ENCODE results near the gene DARS1.
A peak's percentile ranks its signal among the peaks of the same experiment; 100 is the strongest.

The DARS1 gene

DNA sequence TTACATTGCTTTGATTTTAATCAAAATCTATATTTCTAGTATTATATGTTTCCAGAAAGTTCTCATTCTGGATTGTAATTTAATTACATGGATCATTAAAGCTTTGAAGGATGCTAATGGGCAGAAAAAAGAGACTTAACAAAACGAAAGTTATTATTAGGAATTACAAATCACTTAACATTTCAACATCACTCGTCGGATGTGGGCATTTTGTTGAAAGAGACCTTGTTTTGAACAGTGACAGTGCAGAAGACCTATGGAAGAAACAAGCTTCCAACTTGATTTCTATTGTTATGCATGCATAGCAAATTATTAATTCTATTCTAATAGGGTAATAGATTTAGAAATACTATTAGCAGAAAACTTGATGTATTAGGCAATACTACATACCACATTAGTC, 31.4 kb upstream of the DARS1 start:
- Histone ChIP-seq H3K14ac (ENCODE audit: low read length) (no peak overlapping the region), H3K27me3 (ENCODE audit: control insufficient read depth in 3 of 3, insufficient read depth in 3 of 3, low read depth in 1 of 3, low read length in 3 of 3) (no peaks in the 10 kb centered on the region)
- no peak for DNase-seq (ENCODE audit: low spot score)

GRCh38 chr2:136016427-136016826, 31.0 kb upstream of the DARS1 start:
- Histone ChIP-seq H3K4me1 (ENCODE audit: control insufficient read depth in 2 of 2, insufficient read depth in 1 of 2, low read depth in 1 of 2, low read length in 2 of 2) (peaks cover 20 to 25% of the 10 kb centered on the region in 2 donors), H3K9me3 (replicated peaks in 1 of 2; ENCODE audit: control insufficient read depth in 2 of 2, insufficient read depth in 1 of 2, low read depth in 1 of 2, low read length in 2 of 2) (no peaks in the 10 kb centered on the region), H2AK5ac (ENCODE audit: low read depth, low read length) (no peak overlapping the region), H3K4me3 (ENCODE audit: low read length in 2 of 2) (no peak overlapping the region), H4K8ac (ENCODE audit: low read depth, low read length) (no peak overlapping the region), H2BK120ac (ENCODE audit: low read depth, low read length) (no peak overlapping the region), H3K27me3 (ENCODE audit: control insufficient read depth in 3 of 3, insufficient read depth in 3 of 3, low read depth in 1 of 3, low read length in 3 of 3) (no peaks in the 10 kb centered on the region), H2BK5ac (ENCODE audit: low read length) (no peak overlapping the region), H3K18ac (ENCODE audit: low read length) (no peak overlapping the region), H3K36me3 (replicated peaks in 1 of 2; ENCODE audit: control insufficient read depth in 2 of 2, insufficient read depth in 2 of 2, low read length in 2 of 2) (no peaks in the 10 kb centered on the region), H2BK15ac (ENCODE audit: low read length) (no peak overlapping the region), H3K9ac (ENCODE audit: low read depth, low read length, poor library complexity) (no peak overlapping the region), H3K4me2 (ENCODE audit: insufficient read depth, low read length, poor library complexity, severe bottlenecking) (no peak overlapping the region), H2BK12ac (ENCODE audit: low read length) (no peak overlapping the region), H3K27ac (replicated peaks; ENCODE audit: low read length) (no peak overlapping the region), H3K23ac (ENCODE audit: low read depth, low read length, poor library complexity) (no peak overlapping the region), H3K14ac (ENCODE audit: low read length) (no peak overlapping the region), H4K91ac (ENCODE audit: low read depth, low read length, poor library complexity) (no peak overlapping the region), H2AFZ (ENCODE audit: low read length) (no peak overlapping the region), H3K4ac (ENCODE audit: low read length) (no peak overlapping the region), H3K79me1 (ENCODE audit: low read depth, low read length) (no peaks in the 10 kb centered on the region)
- WGBS, 2 donors (ENCODE audit: extremely low coverage in 2 of 2, insufficient read length in 2 of 2, insufficient replicate concordance in 1 of 2), result no CpG with 5 or more reads among the region's 2 CpGs
- DNase-seq (ENCODE audit: low spot score), result no peak

More for the DNA sequence above, 31.4 kb upstream of the DARS1 start:
- H3K36me3 ChIP-seq (replicated peaks in 1 of 2; ENCODE audit: control insufficient read depth in 2 of 2, insufficient read depth in 2 of 2, low read length in 2 of 2), result no peaks in the 10 kb centered on the region
- no peak overlapping the region for H3K23ac ChIP-seq (ENCODE audit: low read depth, low read length, poor library complexity)
- H3K4me1 ChIP-seq (ENCODE audit: control insufficient read depth in 2 of 2, insufficient read depth in 1 of 2, low read depth in 1 of 2, low read length in 2 of 2), result peaks cover 20 to 28% of the 10 kb centered on the region in 2 donors
- H2BK15ac ChIP-seq (ENCODE audit: low read length), result no peak overlapping the region
- H2BK120ac ChIP-seq (ENCODE audit: low read depth, low read length), result no peak overlapping the region
- H3K79me1 ChIP-seq (ENCODE audit: low read depth, low read length), result no peaks in the 10 kb centered on the region
- H2AFZ ChIP-seq (ENCODE audit: low read length), result no peak overlapping the region
- no peak overlapping the region for H2BK5ac ChIP-seq (ENCODE audit: low read length)
- WGBS, 2 donors (ENCODE audit: extremely low coverage in 2 of 2, insufficient read length in 2 of 2, insufficient replicate concordance in 1 of 2), result no CpG with 5 or more reads among the region's 3 CpGs
- no peak overlapping the region for H3K4me3 ChIP-seq (ENCODE audit: low read length in 2 of 2)
- no peak overlapping the region for H3K4me2 ChIP-seq (ENCODE audit: insufficient read depth, low read length, poor library complexity, severe bottlenecking)
- no peak overlapping the region for H4K91ac ChIP-seq (ENCODE audit: low read depth, low read length, poor library complexity)
- no peak overlapping the region for H3K18ac ChIP-seq (ENCODE audit: low read length)
- no peak overlapping the region for H3K9ac ChIP-seq (ENCODE audit: low read depth, low read length, poor library complexity)
- H3K9me3 ChIP-seq (replicated peaks in 1 of 2; ENCODE audit: control insufficient read depth in 2 of 2, insufficient read depth in 1 of 2, low read depth in 1 of 2, low read length in 2 of 2), result no peaks in the 10 kb centered on the region
- H2AK5ac ChIP-seq (ENCODE audit: low read depth, low read length), result no peak overlapping the region
- H4K8ac ChIP-seq (ENCODE audit: low read depth, low read length), result no peak overlapping the region
- no peak overlapping the region for H2BK12ac ChIP-seq (ENCODE audit: low read length)
- H3K27ac ChIP-seq (replicated peaks; ENCODE audit: low read length), result no peak overlapping the region
- no peak overlapping the region for H3K4ac ChIP-seq (ENCODE audit: low read length)

DNA sequence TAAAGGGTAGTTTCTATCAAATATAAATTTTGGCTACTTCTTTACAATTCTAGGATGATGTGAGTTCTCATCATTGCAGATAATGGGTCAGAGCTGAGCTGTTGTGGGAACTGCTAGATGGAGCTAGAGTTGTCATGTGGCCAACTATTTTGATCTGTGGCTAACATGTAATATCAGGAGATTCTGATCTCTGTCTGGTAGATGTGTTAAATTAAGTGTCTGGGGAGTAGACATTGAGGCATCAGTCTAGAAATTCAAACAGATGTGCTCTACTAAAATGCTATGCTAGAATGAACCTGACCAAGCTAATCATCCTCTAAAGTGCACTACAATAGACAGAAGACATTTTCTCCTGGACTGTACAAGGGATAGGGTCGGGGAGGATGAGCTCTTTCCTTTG, 30.3 kb upstream of the DARS1 start:
- H3K79me1 ChIP-seq (ENCODE audit: low read depth, low read length), result no peaks in the 10 kb centered on the region
- H3K4me2 ChIP-seq (ENCODE audit: insufficient read depth, low read length, poor library complexity, severe bottlenecking), result no peak overlapping the region
- H3K18ac ChIP-seq (ENCODE audit: low read length), result no peak overlapping the region
- no peak overlapping the region for H3K9ac ChIP-seq (ENCODE audit: low read depth, low read length, poor library complexity)
- H3K4me3 ChIP-seq (ENCODE audit: low read length in 2 of 2), result no peak overlapping the region
- H4K8ac ChIP-seq (ENCODE audit: low read depth, low read length), result no peak overlapping the region
- no peak overlapping the region for H2BK15ac ChIP-seq (ENCODE audit: low read length)
- H2BK5ac ChIP-seq (ENCODE audit: low read length), result no peak overlapping the region
- H3K27ac ChIP-seq (replicated peaks; ENCODE audit: low read length), result no peak overlapping the region
- no peak overlapping the region for H2AFZ ChIP-seq (ENCODE audit: low read length)
- no peak for DNase-seq (ENCODE audit: low spot score)
- H3K4ac ChIP-seq (ENCODE audit: low read length), result no peak overlapping the region
- H3K4me1 ChIP-seq (ENCODE audit: control insufficient read depth in 2 of 2, insufficient read depth in 1 of 2, low read depth in 1 of 2, low read length in 2 of 2), result peaks cover 14 to 18% of the 10 kb centered on the region in 2 donors
- no peaks in the 10 kb centered on the region for H3K27me3 ChIP-seq (ENCODE audit: control insufficient read depth in 3 of 3, insufficient read depth in 3 of 3, low read depth in 1 of 3, low read length in 3 of 3)
- H3K9me3 ChIP-seq (replicated peaks in 1 of 2; ENCODE audit: control insufficient read depth in 2 of 2, insufficient read depth in 1 of 2, low read depth in 1 of 2, low read length in 2 of 2), result no peaks in the 10 kb centered on the region
- H3K14ac ChIP-seq (ENCODE audit: low read length), result no peak overlapping the region
- whole genome bisulfite sequencing, 2 donors (ENCODE audit: extremely low coverage in 2 of 2, insufficient read length in 2 of 2, insufficient replicate concordance in 1 of 2), result no CpG with 5 or more reads among the region's 1 CpG
- no peak overlapping the region for H3K23ac ChIP-seq (ENCODE audit: low read depth, low read length, poor library complexity)
- H3K36me3 ChIP-seq (replicated peaks in 1 of 2; ENCODE audit: control insufficient read depth in 2 of 2, insufficient read depth in 2 of 2, low read length in 2 of 2), result no peaks in the 10 kb centered on the region
- no peak overlapping the region for H4K91ac ChIP-seq (ENCODE audit: low read depth, low read length, poor library complexity)
- H2BK12ac ChIP-seq (ENCODE audit: low read length), result no peak overlapping the region
- no peak overlapping the region for H2AK5ac ChIP-seq (ENCODE audit: low read depth, low read length)
- H2BK120ac ChIP-seq (ENCODE audit: low read depth, low read length), result no peak overlapping the region

GRCh38 chr2:136014411-136014810, 29.0 kb upstream of the DARS1 start:
- no peaks in the 10 kb centered on the region for H3K27me3 ChIP-seq (ENCODE audit: control insufficient read depth in 3 of 3, insufficient read depth in 3 of 3, low read depth in 1 of 3, low read length in 3 of 3)
- H2BK12ac ChIP-seq (ENCODE audit: low read length), result no peak overlapping the region
- no peak overlapping the region for H3K4ac ChIP-seq (ENCODE audit: low read length)
- H2BK120ac ChIP-seq (ENCODE audit: low read depth, low read length), result no peak overlapping the region
- no peak overlapping the region for H4K8ac ChIP-seq (ENCODE audit: low read depth, low read length)
- H3K4me2 ChIP-seq (ENCODE audit: insufficient read depth, low read length, poor library complexity, severe bottlenecking), result no peak overlapping the region
- H2AK5ac ChIP-seq (ENCODE audit: low read depth, low read length), result no peak overlapping the region
- no peaks in the 10 kb centered on the region for H3K9me3 ChIP-seq (replicated peaks in 1 of 2; ENCODE audit: control insufficient read depth in 2 of 2, insufficient read depth in 1 of 2, low read depth in 1 of 2, low read length in 2 of 2)
- no peak overlapping the region for H3K4me3 ChIP-seq (ENCODE audit: low read length in 2 of 2)
- no peak overlapping the region for H3K9ac ChIP-seq (ENCODE audit: low read depth, low read length, poor library complexity)
- no peak overlapping the region for H3K27ac ChIP-seq (replicated peaks; ENCODE audit: low read length)
- H2BK15ac ChIP-seq (ENCODE audit: low read length), result no peak overlapping the region
- no peak overlapping the region for H3K18ac ChIP-seq (ENCODE audit: low read length)
- H3K14ac ChIP-seq (ENCODE audit: low read length), result no peak overlapping the region
- H4K91ac ChIP-seq (ENCODE audit: low read depth, low read length, poor library complexity), result no peak overlapping the region
- peak overlapping the region; percentile 50 for H2AFZ ChIP-seq (ENCODE audit: low read length)
- no peak for DNase-seq (ENCODE audit: low spot score)
- no peak overlapping the region for H2BK5ac ChIP-seq (ENCODE audit: low read length)
- peaks cover 6 to 8% of the 10 kb centered on the region in 2 donors for H3K4me1 ChIP-seq (ENCODE audit: control insufficient read depth in 2 of 2, insufficient read depth in 1 of 2, low read depth in 1 of 2, low read length in 2 of 2)
- H3K36me3 ChIP-seq (replicated peaks in 1 of 2; ENCODE audit: control insufficient read depth in 2 of 2, insufficient read depth in 2 of 2, low read length in 2 of 2), result no peaks in the 10 kb centered on the region
- H3K23ac ChIP-seq (ENCODE audit: low read depth, low read length, poor library complexity), result no peak overlapping the region
- no CpG with 5 or more reads among the region's 2 CpGs for WGBS, 2 donors (ENCODE audit: extremely low coverage in 2 of 2, insufficient read length in 2 of 2, insufficient replicate concordance in 1 of 2)
- no peaks in the 10 kb centered on the region for H3K79me1 ChIP-seq (ENCODE audit: low read depth, low read length)

All from neuronal stem cell (in vitro differentiated cells).